Measurements from ENCODE around the gene GABRA4.

Gene GABRA4

GRCh38 chr4:46993075-46994006 lies at the start of gene GABRA4:
TSS of gene GABRA4 (minus strand) at chr4:46993581. CDS start at chr4:46993424, 157 bp downstream.
- Histone ChIP-seq H3K4me3 (ENCODE audit: low read depth, low read length) (peak within 1 kb of the TSS; percentile 72), H3K9me3 (ENCODE audit: control insufficient read depth, insufficient read depth, low read depth, low read length) (no peaks in the 10 kb centered on the region), H3K4me1 (ENCODE audit: control insufficient read depth, insufficient read depth, low read length) (0 out of 2 replicates have a peak, but pooled peaks cover 2% of the 10 kb centered on the region), H3K27ac (ENCODE audit: low read depth, low read length) (no peak within 1 kb of the TSS), H3K9ac (ENCODE audit: low read length) (no peak within 1 kb of the TSS), H3K27me3 (ENCODE audit: control insufficient read depth, insufficient read depth, low read length) (peaks cover 91% of the 10 kb centered on the region), H3K36me3 (ENCODE audit: control insufficient read depth, insufficient read depth, low read length) (no peaks in the 10 kb centered on the region)

GRCh38 chr4:47040828-47041227 lies 47.4 kb upstream of the GABRA4 start:
- H3K9me3 ChIP-seq (ENCODE audit: control insufficient read depth, insufficient read depth, low read depth, low read length) = no peaks in the 10 kb centered on the region
- H3K27me3 ChIP-seq (ENCODE audit: control insufficient read depth, insufficient read depth, low read length) = no peaks in the 10 kb centered on the region; the same call in 1 of the 2 replicates
- H3K27ac ChIP-seq (ENCODE audit: low read depth, low read length) = no peak overlapping the region
- H3K4me1 ChIP-seq (ENCODE audit: control insufficient read depth, insufficient read depth, low read length) = no peaks in the 10 kb centered on the region
- no peak overlapping the region for H3K4me3 ChIP-seq (ENCODE audit: low read depth, low read length)
- H3K36me3 ChIP-seq (ENCODE audit: control insufficient read depth, insufficient read depth, low read length) = no peaks in the 10 kb centered on the region
- no peak overlapping the region for H3K9ac ChIP-seq (ENCODE audit: low read length)

GRCh38 chr4:47038263-47038662 lies 44.9 kb upstream of the GABRA4 start:
- peaks cover 2% of the 10 kb centered on the region for H3K27me3 ChIP-seq (ENCODE audit: control insufficient read depth, insufficient read depth, low read length)
- no peaks in the 10 kb centered on the region for H3K36me3 ChIP-seq (ENCODE audit: control insufficient read depth, insufficient read depth, low read length)
- H3K9me3 ChIP-seq (ENCODE audit: control insufficient read depth, insufficient read depth, low read depth, low read length) = no peaks in the 10 kb centered on the region
- no peaks in the 10 kb centered on the region for H3K4me1 ChIP-seq (ENCODE audit: control insufficient read depth, insufficient read depth, low read length)
- no peak overlapping the region for H3K9ac ChIP-seq (ENCODE audit: low read length)
- H3K4me3 ChIP-seq (ENCODE audit: low read depth, low read length) = no peak overlapping the region
- H3K27ac ChIP-seq (ENCODE audit: low read depth, low read length) = no peak overlapping the region

- Histone ChIP-seq H3K27ac (ENCODE audit: low read depth, low read length) (no peak overlapping the region), H3K9ac (ENCODE audit: low read length) (no peak overlapping the region), H3K27me3 (ENCODE audit: control insufficient read depth, insufficient read depth, low read length) (peaks cover 36% of the 10 kb centered on the region), H3K4me3 (ENCODE audit: low read depth, low read length) (peak overlapping the region; percentile 83), H3K9me3 (ENCODE audit: control insufficient read depth, insufficient read depth, low read depth, low read length) (no peaks in the 10 kb centered on the region), H3K36me3 (ENCODE audit: control insufficient read depth, insufficient read depth, low read length) (no peaks in the 10 kb centered on the region), H3K4me1 (ENCODE audit: control insufficient read depth, insufficient read depth, low read length) (no peaks in the 10 kb centered on the region)
Observed at GRCh38 chr4:47032405-47033106, 39.2 kb upstream of the GABRA4 start.

GRCh38 chr4:47031751-47032404 lies 38.5 kb upstream of the GABRA4 start:
- Histone ChIP-seq H3K4me1 (ENCODE audit: control insufficient read depth, insufficient read depth, low read length) (no peaks in the 10 kb centered on the region), H3K27ac (ENCODE audit: low read depth, low read length) (no peak overlapping the region), H3K9ac (ENCODE audit: low read length) (no peak overlapping the region), H3K9me3 (ENCODE audit: control insufficient read depth, insufficient read depth, low read depth, low read length) (no peaks in the 10 kb centered on the region), H3K27me3 (ENCODE audit: control insufficient read depth, insufficient read depth, low read length) (peaks cover 36% of the 10 kb centered on the region), H3K36me3 (ENCODE audit: control insufficient read depth, insufficient read depth, low read length) (no peaks in the 10 kb centered on the region), H3K4me3 (ENCODE audit: low read depth, low read length) (peak overlapping the region; percentile 83)

GRCh38 chr4:47031011-47031678 lies 37.8 kb upstream of the GABRA4 start, which contains the start of gene GABRB1:
TSS of gene GABRB1 (plus strand) at chr4:47031567.
- Histone ChIP-seq H3K4me3 (ENCODE audit: low read depth, low read length) (peak within 1 kb of the TSS; percentile 83), H3K4me1 (ENCODE audit: control insufficient read depth, insufficient read depth, low read length) (no peaks in the 10 kb centered on the region), H3K36me3 (ENCODE audit: control insufficient read depth, insufficient read depth, low read length) (no peaks in the 10 kb centered on the region), H3K27ac (ENCODE audit: low read depth, low read length) (no peak within 1 kb of the TSS), H3K27me3 (ENCODE audit: control insufficient read depth, insufficient read depth, low read length) (peaks cover 36% of the 10 kb centered on the region), H3K9ac (ENCODE audit: low read length) (no peak within 1 kb of the TSS), H3K9me3 (ENCODE audit: control insufficient read depth, insufficient read depth, low read depth, low read length) (no peaks in the 10 kb centered on the region)

- Histone ChIP-seq H3K4me1 (ENCODE audit: control insufficient read depth, insufficient read depth, low read length) (no peaks in the 10 kb centered on the region), H3K27ac (ENCODE audit: low read depth, low read length) (no peak overlapping the region), H3K4me3 (ENCODE audit: low read depth, low read length) (no peak overlapping the region), H3K9me3 (ENCODE audit: control insufficient read depth, insufficient read depth, low read depth, low read length) (no peaks in the 10 kb centered on the region), H3K36me3 (ENCODE audit: control insufficient read depth, insufficient read depth, low read length) (no peaks in the 10 kb centered on the region), H3K9ac (ENCODE audit: low read length) (no peak overlapping the region), H3K27me3 (ENCODE audit: control insufficient read depth, insufficient read depth, low read length) (no peaks in the 10 kb centered on the region)
Observed at GRCh38 chr4:47017494-47017893, 24.1 kb upstream of the GABRA4 start.

GRCh38 chr4:47017081-47017480 lies 23.7 kb upstream of the GABRA4 start:
- H3K9ac ChIP-seq (ENCODE audit: low read length) = no peak overlapping the region
- H3K4me1 ChIP-seq (ENCODE audit: control insufficient read depth, insufficient read depth, low read length) = no peaks in the 10 kb centered on the region
- H3K9me3 ChIP-seq (ENCODE audit: control insufficient read depth, insufficient read depth, low read depth, low read length) = no peaks in the 10 kb centered on the region
- no peaks in the 10 kb centered on the region for H3K27me3 ChIP-seq (ENCODE audit: control insufficient read depth, insufficient read depth, low read length)
- no peak overlapping the region for H3K27ac ChIP-seq (ENCODE audit: low read depth, low read length)
- H3K4me3 ChIP-seq (ENCODE audit: low read depth, low read length) = no peak overlapping the region
- no peaks in the 10 kb centered on the region for H3K36me3 ChIP-seq (ENCODE audit: control insufficient read depth, insufficient read depth, low read length)

GRCh38 chr4:47013373-47013772 lies 20.0 kb upstream of the GABRA4 start:
- Histone ChIP-seq H3K36me3 (ENCODE audit: control insufficient read depth, insufficient read depth, low read length) (no peaks in the 10 kb centered on the region), H3K27me3 (ENCODE audit: control insufficient read depth, insufficient read depth, low read length) (no peaks in the 10 kb centered on the region), H3K9me3 (ENCODE audit: control insufficient read depth, insufficient read depth, low read depth, low read length) (no peaks in the 10 kb centered on the region)

GRCh38 chr4:47012676-47013075 lies 19.3 kb upstream of the GABRA4 start:
- Histone ChIP-seq H3K27ac (ENCODE audit: low read depth, low read length) (no peak overlapping the region), H3K9ac (ENCODE audit: low read length) (no peak overlapping the region), H3K4me1 (ENCODE audit: control insufficient read depth, insufficient read depth, low read length) (no peaks in the 10 kb centered on the region), H3K27me3 (ENCODE audit: control insufficient read depth, insufficient read depth, low read length) (no peaks in the 10 kb centered on the region), H3K9me3 (ENCODE audit: control insufficient read depth, insufficient read depth, low read depth, low read length) (no peaks in the 10 kb centered on the region), H3K36me3 (ENCODE audit: control insufficient read depth, insufficient read depth, low read length) (no peaks in the 10 kb centered on the region), H3K4me3 (ENCODE audit: low read depth, low read length) (no peak overlapping the region)

More at GRCh38 chr4:47013373-47013772, 20.0 kb upstream of the GABRA4 start:
- no peaks in the 10 kb centered on the region for H3K4me1 ChIP-seq (ENCODE audit: control insufficient read depth, insufficient read depth, low read length)
- H3K4me3 ChIP-seq (ENCODE audit: low read depth, low read length) = no peak overlapping the region
- no peak overlapping the region for H3K9ac ChIP-seq (ENCODE audit: low read length)
- H3K27ac ChIP-seq (ENCODE audit: low read depth, low read length) = no peak overlapping the region

All from HUES6 (cell line).